Measurements from ENCODE around the gene TOR1AIP2.

- TF ChIP-seq CTCF (IDR thresholded peaks at IDR 0.05; ENCODE audit: low read depth, low read length) (no peak), POLR2A (IDR thresholded peaks at IDR 0.05; ENCODE audit: extremely low read depth, insufficient read length) (no peak), MAX (IDR thresholded peaks at IDR 0.05; ENCODE audit: low read depth, low read length) (no peak)
These were observed 20.6 kb downstream of the TOR1AIP2 start for GRCh38 chr1:179857009-179857408.
